Epithelial cell of proximal tubule (primary cell): ENCODE measurements around the gene CABLES1. TPM values are rescaled to one million over a fixed set of nuclear protein-coding genes. Genes with fewer than 3 reads are reported as not detected.
A peak's percentile ranks its signal among the peaks of the same experiment; 100 is the strongest.

Experiments used
- DNase-seq: peaks from one replicate; pipeline ENCODE4 v3.0.0-alpha.2; 2011; ENCODE audit warnings: low read depth
- H3K4me3 ChIP-seq: 2 replicates; pipeline ENCODE4 v1.5.1; 2011; ENCODE audit warnings: low read depth, mild to moderate bottlenecking, low read length
- CTCF ChIP-seq: conservative IDR thresholded peaks from 2 replicates; pipeline ENCODE4 v1.5.1; 2012; ENCODE audit warnings: low read depth, mild to moderate bottlenecking, low read length
- total RNA-seq: library from RNA; depleted of rRNA; stranded (reverse); fragments of >200 nt; gene quantifications from 2 replicates; pipeline ENCODE4 v1.2.3, GENCODE V29; 2015

CABLES1 gene
- total RNA-seq, 1 donor from 2014 or later: 6.1 TPM

- no peak overlapping the region for H3K4me3 ChIP-seq
- TF ChIP-seq CTCF: no peak
- DNase-seq: no peak
Measured at GRCh38 chr18:23276451-23276850, 141.2 kb downstream of the CABLES1 start.

- TF ChIP-seq CTCF: no peak
- no peak overlapping the region for H3K4me3 ChIP-seq
- no peak for DNase-seq
Measured at GRCh38 chr18:23277399-23277798, 142.1 kb downstream of the CABLES1 start.

- no peak for DNase-seq
- TF ChIP-seq CTCF: no peak
- H3K4me3 ChIP-seq: no peak overlapping the region
Measured at GRCh38 chr18:23279931-23280330, 144.6 kb downstream of the CABLES1 start.

- no peak for TF ChIP-seq CTCF
- no peak for DNase-seq
- no peak overlapping the region for H3K4me3 ChIP-seq
Measured at GRCh38 chr18:23280844-23281243, 145.6 kb downstream of the CABLES1 start.

GRCh38 chr18:23281626-23282436 lies 146.5 kb downstream of the CABLES1 start:
- DNase-seq: no peak
- no peak overlapping the region for H3K4me3 ChIP-seq
- no peak for TF ChIP-seq CTCF

- no peak for DNase-seq
- no peak overlapping the region for H3K4me3 ChIP-seq
- no peak for TF ChIP-seq CTCF
Measured at GRCh38 chr18:23282437-23282781, 147.1 kb downstream of the CABLES1 start.

- no peak overlapping the region for H3K4me3 ChIP-seq
- no peak for TF ChIP-seq CTCF
- peak; percentile 83 for DNase-seq
Measured at GRCh38 chr18:23283916-23284430, 148.7 kb downstream of the CABLES1 start.
